ENCODE results near the gene ADSS2.

Gene ADSS2

GRCh38 chr1:244435562-244436205, 16.0 kb downstream of the ADSS2 start:
- peaks cover 10% of the 10 kb centered on the region for H3K4me1 ChIP-seq (ENCODE audit: insufficient read depth, low read length, poor library complexity, severe bottlenecking)
- peaks cover 19% of the 10 kb centered on the region for H3K79me2 ChIP-seq (ENCODE audit: insufficient read depth, low read length)
- no peaks in the 10 kb centered on the region for H3K9me3 ChIP-seq (ENCODE audit: insufficient read depth, low read depth, low read length)
- no peaks in the 10 kb centered on the region for H3K9me2 ChIP-seq (replicated peaks; ENCODE audit: low read depth, low read length)
- H3F3A ChIP-seq (ENCODE audit: low read depth), result no peaks in the 10 kb centered on the region
- no peaks in the 10 kb centered on the region for H3K27me3 ChIP-seq (ENCODE audit: insufficient read depth, low read length, poor library complexity, severe bottlenecking)
- TF ChIP-seq EZH2phosphoT487 (IDR thresholded peaks at IDR 0.05; ENCODE audit: borderline replicate concordance) (no peak), CTCF (conservative IDR thresholded peaks at IDR 0.05; ENCODE audit: low read length) (no peak)
- peaks cover 7% of the 10 kb centered on the region for H4K20me1 ChIP-seq (ENCODE audit: insufficient read depth, low read length, poor library complexity, severe bottlenecking)
- H3K4me3 ChIP-seq (ENCODE audit: low read length, poor library complexity, severe bottlenecking), result no peak overlapping the region
- no peak overlapping the region for H3K4me2 ChIP-seq (ENCODE audit: low read depth, low read length, poor library complexity, severe bottlenecking)
- no peak overlapping the region for H2AFZ ChIP-seq (ENCODE audit: low read length)
- H3K9ac ChIP-seq (ENCODE audit: low read depth, low read length, poor library complexity, severe bottlenecking), result no peak overlapping the region
- H3K36me3 ChIP-seq (ENCODE audit: insufficient read depth, low read length), result peaks cover 47% of the 10 kb centered on the region; the same call in 1 of the 2 replicates

DNA sequence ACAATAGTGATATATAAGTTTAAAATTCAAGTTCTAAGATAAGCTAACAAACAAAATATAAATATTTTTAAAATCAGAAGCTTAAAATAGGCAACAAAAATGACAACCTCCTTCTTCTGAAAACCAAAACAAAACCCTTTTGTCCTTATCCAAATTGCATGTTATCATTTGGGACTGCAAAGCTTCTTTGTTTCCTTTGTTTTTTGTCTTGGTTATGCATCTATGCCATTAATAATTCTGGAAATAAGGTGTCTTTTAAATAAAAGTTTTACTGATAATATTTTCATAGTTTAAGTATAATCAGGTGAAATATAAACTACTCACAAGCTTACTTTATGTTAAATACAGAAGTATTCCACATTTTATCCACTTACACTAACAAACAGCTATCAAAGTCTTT, 20.5 kb downstream of the ADSS2 start:
- Histone ChIP-seq H3K9ac (ENCODE audit: low read depth, low read length, poor library complexity, severe bottlenecking) (no peak overlapping the region), H3K4me3 (ENCODE audit: low read length, poor library complexity, severe bottlenecking) (no peak overlapping the region), H3K27me3 (ENCODE audit: insufficient read depth, low read length, poor library complexity, severe bottlenecking) (no peaks in the 10 kb centered on the region), H3K79me2 (ENCODE audit: insufficient read depth, low read length) (no peaks in the 10 kb centered on the region), H3K9me2 (replicated peaks; ENCODE audit: low read depth, low read length) (no peaks in the 10 kb centered on the region), H3F3A (ENCODE audit: low read depth) (no peaks in the 10 kb centered on the region), H3K4me2 (ENCODE audit: low read depth, low read length, poor library complexity, severe bottlenecking) (no peak overlapping the region), H3K9me3 (ENCODE audit: insufficient read depth, low read depth, low read length) (no peaks in the 10 kb centered on the region), H4K20me1 (ENCODE audit: insufficient read depth, low read length, poor library complexity, severe bottlenecking) (no peaks in the 10 kb centered on the region), H2AFZ (ENCODE audit: low read length) (no peak overlapping the region), H3K4me1 (ENCODE audit: insufficient read depth, low read length, poor library complexity, severe bottlenecking) (peaks cover 9% of the 10 kb centered on the region), H3K36me3 (ENCODE audit: insufficient read depth, low read length) (peaks cover 43% of the 10 kb centered on the region; the same call in 1 of the 2 replicates)
- TF ChIP-seq EZH2phosphoT487 (IDR thresholded peaks at IDR 0.05; ENCODE audit: borderline replicate concordance), result no peak
- TF ChIP-seq CTCF (conservative IDR thresholded peaks at IDR 0.05; ENCODE audit: low read length), result no peak

- no peaks in the 10 kb centered on the region for H3K27me3 ChIP-seq (ENCODE audit: insufficient read depth, low read length, poor library complexity, severe bottlenecking)
- H3K9me2 ChIP-seq (replicated peaks; ENCODE audit: low read depth, low read length), result no peaks in the 10 kb centered on the region
- peaks cover 9% of the 10 kb centered on the region for H3K4me1 ChIP-seq (ENCODE audit: insufficient read depth, low read length, poor library complexity, severe bottlenecking)
- no peak overlapping the region for H3K9ac ChIP-seq (ENCODE audit: low read depth, low read length, poor library complexity, severe bottlenecking)
- H3K79me2 ChIP-seq (ENCODE audit: insufficient read depth, low read length), result no peaks in the 10 kb centered on the region
- H3K4me3 ChIP-seq (ENCODE audit: low read length, poor library complexity, severe bottlenecking), result no peak overlapping the region
- no peak overlapping the region for H2AFZ ChIP-seq (ENCODE audit: low read length)
- TF ChIP-seq EZH2phosphoT487 (IDR thresholded peaks at IDR 0.05; ENCODE audit: borderline replicate concordance) (no peak), CTCF (conservative IDR thresholded peaks at IDR 0.05; ENCODE audit: low read length) (no peak)
- no peaks in the 10 kb centered on the region for H3F3A ChIP-seq (ENCODE audit: low read depth)
- H4K20me1 ChIP-seq (ENCODE audit: insufficient read depth, low read length, poor library complexity, severe bottlenecking), result no peaks in the 10 kb centered on the region
- no peak overlapping the region for H3K4me2 ChIP-seq (ENCODE audit: low read depth, low read length, poor library complexity, severe bottlenecking)
- H3K9me3 ChIP-seq (ENCODE audit: insufficient read depth, low read depth, low read length), result no peaks in the 10 kb centered on the region
- peaks cover 32% of the 10 kb centered on the region; the same call in 1 of the 2 replicates for H3K36me3 ChIP-seq (ENCODE audit: insufficient read depth, low read length)
These were observed 21.9 kb downstream of the ADSS2 start for GRCh38 chr1:244429818-244430217.

All from Loucy (cell line).